Middle frontal gyrus (tissue), 1 donor: ENCODE measurements around the gene CSAG2.
"Not testable (repeated sequence)": the region's sequence is repeated elsewhere in the genome, so short reads cannot be mapped to it uniquely, and the experiment has no call there.

ENCODE experiments used
- DNase-seq: peaks from one replicate; pipeline ENCODE4 v3.0.0-alpha.2; 2015; ENCODE audit warnings: low spot score; ENCODE audit errors: extremely low spot score

CSAG2 gene

GRCh38 chrX:152709173-152709572, at the start of gene CSAG2:
CSAG2 (minus strand) TSS chrX:152709273; CDS start chrX:152709112, 161 bp downstream.
- DNase-seq, result not testable (repeated sequence)

GRCh38 chrX:152754871-152755270, 45.8 kb upstream of the CSAG2 start:
- DNase-seq, result not testable (repeated sequence)

- not testable (repeated sequence) for DNase-seq
Measured at GRCh38 chrX:152753686-152754650, 44.9 kb upstream of the CSAG2 start, which contains the start of gene MAGEA2. MAGEA2 (minus strand) TSS chrX:152753842; CDS start chrX:152751363, 2,479 bp downstream.

- no peak for DNase-seq
Measured at GRCh38 chrX:152738560-152738959, 29.5 kb upstream of the CSAG2 start.

GRCh38 chrX:152736528-152736927, 27.5 kb upstream of the CSAG2 start:
- not testable (repeated sequence) for DNase-seq

GRCh38 chrX:152735860-152736511, 26.9 kb upstream of the CSAG2 start:
- DNase-seq, result no peak

GRCh38 chrX:152735101-152735500, 26.0 kb upstream of the CSAG2 start:
- DNase-seq, result no peak

GRCh38 chrX:152734143-152734858, 25.2 kb upstream of the CSAG2 start:
- not testable (repeated sequence) for DNase-seq

- DNase-seq, result no peak
Measured at GRCh38 chrX:152733261-152733975, 24.3 kb upstream of the CSAG2 start, which contains the start of the genes CSAG1 and MAGEA12. CSAG1 (minus strand) TSS chrX:152733721; CDS start chrX:152732460, 1,261 bp downstream. MAGEA12 (plus strand) TSS chrX:152733757; CDS start chrX:152736162, 2,405 bp downstream.

GRCh38 chrX:152725409-152725808, 16.3 kb upstream of the CSAG2 start:
- DNase-seq, result no peak

GRCh38 chrX:152713815-152714787, 5.0 kb upstream of the CSAG2 start, which contains the start of gene MAGEA2B:
MAGEA2B (plus strand) TSS chrX:152714628; CDS start chrX:152717107, 2,479 bp downstream.
- not testable (repeated sequence) for DNase-seq

GRCh38 chrX:152713195-152713594, 4.1 kb upstream of the CSAG2 start:
- not testable (repeated sequence) for DNase-seq

- not testable (repeated sequence) for DNase-seq
Measured at GRCh38 chrX:152706500-152706899, 2.6 kb downstream of the CSAG2 start.

GRCh38 chrX:152700390-152700789, 8.7 kb downstream of the CSAG2 start:
- not testable (repeated sequence) for DNase-seq

- not testable (repeated sequence) for DNase-seq
Measured at GRCh38 chrX:152697952-152698931, 10.8 kb downstream of the CSAG2 start, which contains the start of gene MAGEA3. MAGEA3 (plus strand) TSS chrX:152698794; CDS start chrX:152700833, 2,039 bp downstream.

- not testable (repeated sequence) for DNase-seq
Measured at GRCh38 chrX:152681012-152681411, 28.1 kb downstream of the CSAG2 start.

GRCh38 chrX:152674652-152675051, 34.4 kb downstream of the CSAG2 start:
- DNase-seq, result not testable (repeated sequence)

GRCh38 chrX:152674135-152674534, 34.9 kb downstream of the CSAG2 start:
- DNase-seq, result no peak
